ENCODE measurements around the gene TMEM150B.
A peak's percentile ranks its signal among the peaks of the same experiment; 100 is the strongest.

Gene TMEM150B

DNA sequence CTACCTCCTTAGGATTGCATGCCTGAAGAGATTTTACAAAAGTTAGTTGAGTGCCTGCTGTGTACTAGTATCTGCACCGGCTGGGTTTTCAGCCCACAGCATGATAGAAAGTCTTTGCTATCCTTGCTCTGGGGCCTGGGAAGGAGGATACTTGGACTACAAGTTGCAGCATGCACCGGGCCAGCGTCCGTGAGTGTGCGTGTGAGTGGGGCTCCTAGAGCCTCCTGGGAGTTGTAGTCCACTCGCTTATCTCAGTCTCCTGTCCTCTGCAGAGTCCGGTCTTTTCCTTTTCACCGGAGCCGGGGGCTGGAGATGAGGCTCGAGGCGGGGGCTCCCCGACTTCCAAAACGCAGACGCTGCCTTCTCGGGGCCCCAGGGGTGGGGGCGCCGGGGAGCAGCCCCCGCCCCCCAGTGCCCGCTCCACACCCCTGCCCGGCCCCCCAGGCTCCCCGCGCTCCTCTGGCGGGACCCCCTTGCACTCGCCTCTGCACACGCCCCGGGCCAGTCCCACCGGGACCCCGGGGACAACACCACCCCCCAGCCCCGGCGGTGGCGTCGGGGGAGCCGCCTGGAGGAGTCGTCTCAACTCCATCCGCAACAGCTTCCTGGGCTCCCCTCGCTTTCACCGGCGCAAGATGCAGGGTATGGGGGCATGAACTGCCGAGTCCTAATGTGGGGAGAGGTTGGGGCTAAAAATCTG is 20.7 kb downstream of the TMEM150B start:
- no peak for DNase-seq

- no peak for DNase-seq
Observed at GRCh38 chr19:55303477-55303876, 21.7 kb downstream of the TMEM150B start.

- no peak for DNase-seq
Observed at GRCh38 chr19:55302318-55302703, 22.8 kb downstream of the TMEM150B start.

GRCh38 chr19:55301459-55302317 is 23.5 kb downstream of the TMEM150B start:
- peak; percentile 92 to 96 for DNase-seq

- no peak for DNase-seq
Observed at GRCh38 chr19:55300886-55301458, 24.2 kb downstream of the TMEM150B start.

GRCh38 chr19:55299991-55300390 is 25.1 kb downstream of the TMEM150B start:
- DNase-seq = no peak

GRCh38 chr19:55297267-55297666 is 27.9 kb downstream of the TMEM150B start:
- no peak for DNase-seq

GRCh38 chr19:55289117-55289796 is 35.9 kb downstream of the TMEM150B start:
- no peak for DNase-seq

DNA sequence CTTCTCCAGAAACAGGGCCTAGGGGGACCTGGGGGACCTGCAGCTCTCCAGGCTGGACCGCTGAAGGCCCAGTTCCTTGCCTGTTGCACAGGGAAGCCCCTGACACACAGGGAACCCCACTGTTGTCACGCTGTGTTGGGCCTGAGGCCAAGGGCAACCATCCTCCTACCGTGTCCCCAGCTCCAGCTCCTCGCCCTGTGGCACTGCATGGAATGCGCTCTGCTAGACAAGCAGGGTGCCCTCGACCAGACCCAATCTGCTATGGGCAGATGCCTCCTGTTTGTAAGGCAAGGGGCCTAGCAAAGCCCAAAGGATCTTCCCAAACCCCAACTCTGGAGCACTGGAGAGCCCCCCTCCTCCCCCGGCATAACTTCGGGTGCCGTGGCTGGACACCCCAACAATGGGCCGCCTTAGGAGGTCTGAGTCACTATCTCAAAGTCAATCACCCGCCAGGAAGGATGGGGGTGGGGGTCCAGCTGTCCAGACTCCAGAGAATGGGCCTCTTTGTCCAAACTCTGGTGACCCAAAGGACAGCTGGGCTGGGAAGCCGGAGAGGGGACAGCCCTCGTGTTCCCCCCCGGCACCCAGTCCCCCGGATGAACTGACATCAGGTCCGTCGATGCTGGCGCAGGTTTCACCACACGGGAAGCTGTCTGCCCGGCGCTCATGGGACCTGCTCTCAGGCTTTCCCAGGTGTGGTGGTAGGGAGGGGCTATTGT is 37.6 kb downstream of the TMEM150B start:
- no peak for DNase-seq

- no peak for DNase-seq
Observed at GRCh38 chr19:55285229-55285890, 39.8 kb downstream of the TMEM150B start.

GRCh38 chr19:55284405-55285058 is 40.6 kb downstream of the TMEM150B start:
- no peak for DNase-seq

GRCh38 chr19:55283548-55284377 is 41.4 kb downstream of the TMEM150B start, which contains the start of gene BRSK1:
Gene BRSK1 (plus strand): TSS chr19:55283997. CDS start chr19:55284443, 446 bp downstream.
- peak; percentile 50 to 58 for DNase-seq

GRCh38 chr19:55279770-55280643 is 45.1 kb downstream of the TMEM150B start, which contains the start of gene HSPBP1:
Gene HSPBP1 (minus strand): TSS chr19:55280110. CDS start chr19:55279608, 502 bp downstream.
- DNase-seq = peak; percentile 90 to 93

DNA sequence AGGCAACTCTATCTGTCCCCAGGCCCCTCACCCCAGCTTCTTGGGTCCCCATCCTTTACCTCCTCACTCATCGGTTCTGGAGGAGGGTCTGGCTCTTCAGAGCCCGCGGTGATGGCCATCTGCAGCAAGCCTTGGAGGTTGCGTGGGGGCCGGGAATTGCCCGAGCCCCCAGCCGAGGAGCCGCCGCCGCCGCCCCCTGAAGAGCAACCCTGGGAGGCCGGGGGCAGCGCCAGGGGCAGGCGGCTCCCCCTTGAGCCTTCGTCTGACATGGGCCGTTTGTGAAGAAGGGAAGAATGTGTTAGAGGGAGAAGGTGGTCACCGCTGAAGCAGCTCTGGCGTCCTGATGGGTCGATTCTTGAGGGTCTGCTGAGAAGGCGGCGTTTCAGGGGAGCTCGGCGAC is 45.8 kb downstream of the TMEM150B start:
- DNase-seq = no peak

DNA sequence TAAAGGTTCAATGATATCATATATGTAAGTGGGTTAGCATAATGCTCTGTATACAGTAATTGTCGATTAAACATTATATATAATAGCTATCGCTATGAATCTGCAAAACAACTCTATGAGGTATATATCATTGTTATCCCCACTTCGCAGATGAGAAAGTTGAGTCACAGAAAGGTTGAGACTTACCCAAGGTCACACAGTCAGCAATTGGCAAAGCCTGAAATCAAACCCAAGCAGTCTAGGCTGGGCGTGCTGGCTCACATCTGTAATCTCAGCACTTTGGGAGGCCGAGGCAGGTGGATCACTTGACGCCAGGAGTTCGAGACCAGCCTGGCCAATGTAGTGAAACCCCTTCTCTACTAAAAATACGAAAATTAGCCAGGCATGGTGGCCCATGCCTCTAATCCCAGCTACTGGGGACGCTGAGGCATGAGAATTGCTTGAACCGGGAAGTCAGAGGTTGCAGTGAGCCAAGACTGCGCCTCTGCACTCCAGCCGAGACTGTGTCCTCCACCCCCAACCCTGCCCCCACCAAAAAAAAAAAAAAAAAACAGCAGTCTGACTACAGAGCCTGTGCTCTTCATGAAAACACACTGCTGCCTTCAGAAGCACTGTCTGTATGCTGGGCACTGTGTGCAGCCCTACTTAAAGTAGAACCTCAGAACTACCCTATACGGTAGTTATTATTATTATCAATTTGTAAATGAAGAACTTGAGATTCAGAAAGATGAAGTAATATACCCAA is 46.6 kb downstream of the TMEM150B start:
- no peak for DNase-seq

DNA sequence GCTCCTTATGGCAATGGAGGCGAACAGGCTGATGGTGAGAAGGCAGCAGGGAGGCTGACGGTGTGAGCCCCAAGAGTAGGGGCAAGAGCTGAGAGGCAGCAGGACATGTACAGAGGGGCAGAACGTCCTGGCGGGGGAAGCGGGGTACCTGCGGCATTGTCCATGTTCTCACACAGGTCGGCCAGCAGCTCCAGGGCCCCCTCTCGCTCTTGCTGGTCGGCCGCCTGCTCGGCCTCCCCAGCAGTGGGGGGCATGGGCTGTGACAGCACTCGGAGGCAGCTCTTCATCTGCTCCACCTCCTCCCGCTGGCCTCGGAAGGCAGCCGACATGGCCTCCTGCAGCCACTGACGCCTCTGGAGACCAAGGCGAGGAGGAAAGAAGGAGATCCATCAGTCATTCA is 47.6 kb downstream of the TMEM150B start:
- DNase-seq = no peak

- DNase-seq = no peak
Observed at GRCh38 chr19:55276720-55277430, 48.3 kb downstream of the TMEM150B start.

All from activated CD4-positive, alpha-beta T cell treated with anti-CD3 and anti-CD28 coated beads for 4 hours (primary cell).